Measurements from ENCODE around the gene EXT2.

The EXT2 gene

DNA sequence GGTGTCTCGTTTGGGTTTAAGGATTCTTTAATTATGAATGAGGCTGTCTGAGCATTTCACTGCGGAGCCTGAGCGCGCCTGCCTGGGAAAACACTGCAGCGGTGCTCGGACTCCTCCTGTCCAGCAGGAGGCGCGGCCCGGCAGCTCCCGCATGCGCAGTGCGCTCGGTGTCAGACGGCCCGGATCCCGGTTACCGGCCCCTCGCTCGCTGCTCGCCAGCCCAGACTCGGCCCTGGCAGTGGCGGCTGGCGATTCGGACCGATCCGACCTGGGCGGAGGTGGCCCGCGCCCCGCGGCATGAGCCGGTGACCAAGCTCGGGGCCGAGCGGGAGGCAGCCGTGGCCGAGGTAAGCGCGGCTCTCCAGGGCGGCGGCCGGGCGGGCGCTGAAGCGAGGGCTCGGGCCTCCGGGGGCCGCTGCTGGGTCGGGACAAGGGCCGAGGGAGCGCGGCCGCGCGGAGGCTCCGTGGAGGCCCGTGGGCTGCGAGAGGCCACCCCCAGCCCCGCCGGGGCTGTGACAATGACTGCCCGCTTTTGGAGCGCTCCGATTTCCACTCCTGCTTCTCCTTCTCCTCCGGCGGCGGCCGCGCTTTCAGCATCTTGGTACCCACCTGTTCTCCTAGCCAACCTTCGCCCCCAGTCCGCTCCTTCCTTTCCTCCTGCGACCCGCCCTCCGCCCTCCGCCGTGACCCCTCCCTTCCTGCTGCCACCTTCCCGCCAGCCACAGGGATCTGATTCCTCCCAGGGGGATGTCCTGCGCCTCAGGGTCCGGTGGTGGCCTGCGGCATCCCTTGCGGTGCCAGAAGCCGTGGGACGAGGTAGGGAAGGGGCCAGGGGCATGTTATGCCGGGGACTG, at the start of gene EXT2:
Gene EXT2 (plus strand): TSS at position 173 of the 854 bp plus-strand sequence. CDS start 12,035 bp downstream, outside the sequence.
- peak; percentile 93 for TF ChIP-seq CTCF (IDR thresholded peaks at IDR 0.05; ENCODE audit: low read depth, low read length)
- peak within 1 kb of the TSS; percentile 82 for H3K4me3 ChIP-seq (ENCODE audit: low read depth, low read length)

DNA sequence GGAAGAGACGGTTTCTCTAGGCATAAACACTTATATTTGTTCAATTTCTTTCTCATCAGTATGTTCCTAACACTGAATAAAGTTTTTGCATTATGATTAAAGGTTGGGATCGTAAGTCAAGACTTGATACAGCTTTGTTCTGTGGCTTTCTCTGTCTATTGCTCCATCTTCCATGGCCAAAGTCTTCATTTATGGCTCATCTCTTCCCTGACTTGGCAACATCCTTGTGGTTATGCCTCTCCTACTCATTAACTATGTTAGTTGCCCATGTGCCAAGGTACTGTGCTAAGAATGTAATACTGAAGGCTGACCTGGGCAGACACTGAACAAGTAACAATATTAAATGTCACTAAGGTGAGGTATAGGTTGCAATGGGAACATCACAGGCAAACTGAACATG, 49.3 kb upstream of the EXT2 start:
- no peak for TF ChIP-seq CTCF (IDR thresholded peaks at IDR 0.05; ENCODE audit: low read depth, low read length)
- H3K4me3 ChIP-seq (ENCODE audit: low read depth, low read length): no peak overlapping the region

GRCh38 chr11:44047298-44047697, 48.2 kb upstream of the EXT2 start:
- TF ChIP-seq CTCF (IDR thresholded peaks at IDR 0.05; ENCODE audit: low read depth, low read length): no peak
- no peak overlapping the region for H3K4me3 ChIP-seq (ENCODE audit: low read depth, low read length)

- no peak for TF ChIP-seq CTCF (IDR thresholded peaks at IDR 0.05; ENCODE audit: low read depth, low read length)
Observed at GRCh38 chr11:44047931-44048431, 47.5 kb upstream of the EXT2 start, which contains the start of gene ACCSL. Gene ACCSL (plus strand): TSS chr11:44047981. CDS start chr11:44048037, 56 bp downstream.

GRCh38 chr11:44049832-44050231, 45.6 kb upstream of the EXT2 start:
- H3K4me3 ChIP-seq (ENCODE audit: low read depth, low read length): no peak overlapping the region
- no peak for TF ChIP-seq CTCF (IDR thresholded peaks at IDR 0.05; ENCODE audit: low read depth, low read length)

More at GRCh38 chr11:44047931-44048431, 47.5 kb upstream of the EXT2 start, which contains the start of gene ACCSL:
- no peak within 1 kb of the TSS for H3K4me3 ChIP-seq (ENCODE audit: low read depth, low read length)

GRCh38 chr11:44051171-44051570, 44.3 kb upstream of the EXT2 start:
- TF ChIP-seq CTCF (IDR thresholded peaks at IDR 0.05; ENCODE audit: low read depth, low read length): no peak
- H3K4me3 ChIP-seq (ENCODE audit: low read depth, low read length): no peak overlapping the region

GRCh38 chr11:44057340-44057739, 38.1 kb upstream of the EXT2 start:
- H3K4me3 ChIP-seq (ENCODE audit: low read depth, low read length): no peak overlapping the region
- TF ChIP-seq CTCF (IDR thresholded peaks at IDR 0.05; ENCODE audit: low read depth, low read length): no peak
